Stimulated activated naive B cell treated with anti-CD40 and anti-IgM and Interleukin-4, amounts not matched to agents 10 μg/mL and 1 μg/mL and 100 μg/mL, for 72 hours (primary cell): Measurements from ENCODE around the gene ANKRD55.
"Not testable (repeated sequence)": the region's sequence is repeated elsewhere in the genome, so short reads cannot be mapped to it uniquely, and the experiment has no call there.

ENCODE experiments used
- ATAC-seq, 2 donors: fragments of 150-1000 bp; cut with Tn5 transposase; replicated peaks; 2 replicates each; pipeline ENCODE4 v1.10.0; 2021; ENCODE audit warnings: moderate library complexity in 1 of 2
- DNase-seq: peaks from one replicate; pipeline ENCODE4 v3.0.0; 2021
- H3K27ac Mint-ChIP-seq: one replicate; pipeline ENCODE4 v1.8.0; 2022; ENCODE audit warnings: mild to moderate bottlenecking, mixed read lengths
- H3K27me3 Mint-ChIP-seq, 2 donors: one replicate each; pipeline ENCODE4 v1.8.0; 2022; ENCODE audit warnings: mixed read lengths in 2 of 2
- H3K36me3 Mint-ChIP-seq, 2 donors: one replicate each; pipeline ENCODE4 v1.8.0; 2022; ENCODE audit warnings: mixed read lengths in 2 of 2, mild to moderate bottlenecking in 1 of 2
- H3K4me1 Mint-ChIP-seq, 2 donors: one replicate each; pipeline ENCODE4 v1.8.0; 2022; ENCODE audit warnings: mixed read lengths in 2 of 2, mild to moderate bottlenecking in 1 of 2
- H3K4me3 Mint-ChIP-seq, 2 donors: one replicate each; pipeline ENCODE4 v1.8.0; 2022; ENCODE audit warnings: mild to moderate bottlenecking in 2 of 2, mixed read lengths in 2 of 2, moderate library complexity in 1 of 2
- H3K9me3 Mint-ChIP-seq, 2 donors: one replicate each; pipeline ENCODE4 v1.8.0; 2022; ENCODE audit warnings: mixed read lengths in 2 of 2, mild to moderate bottlenecking in 1 of 2

The ANKRD55 gene

DNA sequence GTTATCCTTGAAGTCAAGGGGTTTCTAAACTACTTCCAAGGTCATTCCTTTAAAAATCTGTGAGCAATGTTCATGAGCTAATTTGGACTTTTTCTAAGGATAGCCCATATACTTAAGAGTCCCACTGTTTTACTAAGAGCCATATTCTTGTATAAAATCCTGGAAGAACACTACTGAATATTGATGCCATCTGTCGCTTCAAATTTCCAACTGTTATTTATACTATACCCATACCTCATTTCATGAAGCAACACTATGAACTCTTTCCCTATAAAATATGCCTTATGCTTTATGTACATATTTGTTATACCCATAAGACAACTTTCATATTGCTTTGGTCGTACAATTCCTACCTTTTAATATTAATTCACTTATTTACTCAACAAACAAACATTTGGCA, 12.4 kb upstream of the ANKRD55 start:
- peaks cover 0 to 4% of the 10 kb centered on the region in 2 donors for H3K27me3 Mint-ChIP-seq
- no peaks in the 10 kb centered on the region for H3K4me1 Mint-ChIP-seq
- H3K27ac Mint-ChIP-seq: no peak overlapping the region
- peaks cover 4 to 9% of the 10 kb centered on the region in 2 donors for H3K36me3 Mint-ChIP-seq
- no peak overlapping the region for H3K4me3 Mint-ChIP-seq
- no peak for ATAC-seq
- DNase-seq: no peak
- peaks cover 9 to 12% of the 10 kb centered on the region in 2 donors for H3K9me3 Mint-ChIP-seq

DNA sequence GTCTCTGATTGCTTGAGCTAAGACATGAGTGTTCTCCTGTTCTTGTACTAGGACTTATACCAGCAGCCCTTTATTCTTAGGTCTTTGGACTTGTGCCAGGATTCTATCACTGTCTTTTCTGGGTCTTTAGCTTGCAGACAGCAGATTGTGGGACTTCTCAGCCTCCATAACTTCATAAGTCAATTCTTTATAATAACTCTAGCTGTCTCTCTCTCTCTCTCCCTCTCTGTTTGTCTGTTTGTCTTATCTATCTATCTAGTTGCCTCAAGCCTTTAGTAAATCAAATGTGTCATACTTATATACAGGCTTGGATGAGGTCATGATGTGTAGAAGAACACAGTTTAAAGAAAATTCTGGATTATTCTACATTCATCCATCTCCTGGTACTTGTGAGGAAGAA, 11.5 kb upstream of the ANKRD55 start:
- no peak for DNase-seq
- H3K36me3 Mint-ChIP-seq: peaks cover 4 to 9% of the 10 kb centered on the region in 2 donors
- H3K4me3 Mint-ChIP-seq: no peak overlapping the region
- ATAC-seq: no peak
- H3K27me3 Mint-ChIP-seq: no peaks in the 10 kb centered on the region
- H3K9me3 Mint-ChIP-seq: peaks cover 9 to 12% of the 10 kb centered on the region in 2 donors
- H3K27ac Mint-ChIP-seq: no peak overlapping the region
- no peaks in the 10 kb centered on the region for H3K4me1 Mint-ChIP-seq

DNA sequence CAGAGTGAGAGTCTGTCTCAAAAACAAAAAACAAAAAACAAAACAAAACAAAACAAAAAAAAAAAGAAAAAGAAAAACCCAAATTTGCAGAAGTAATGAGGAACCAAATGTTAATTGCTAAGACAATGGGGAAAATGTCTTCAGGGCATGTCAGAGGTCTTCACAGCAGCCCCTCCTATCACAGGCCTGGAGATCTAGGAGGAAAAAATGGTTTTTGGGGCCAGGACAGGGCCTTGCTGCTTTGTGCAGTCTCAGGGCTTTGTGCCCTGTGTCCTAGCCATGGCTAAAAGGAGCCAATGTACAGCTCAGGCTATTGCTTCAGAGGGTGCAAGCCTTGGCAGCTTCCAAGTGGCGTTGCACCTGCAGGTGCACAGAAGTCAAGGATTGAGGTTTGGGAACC, 9.1 kb upstream of the ANKRD55 start:
- peaks cover 15 to 17% of the 10 kb centered on the region in 2 donors for H3K9me3 Mint-ChIP-seq
- not testable (repeated sequence) for H3K27me3 Mint-ChIP-seq, H3K4me3 Mint-ChIP-seq, H3K4me1 Mint-ChIP-seq, DNase-seq, ATAC-seq, H3K27ac Mint-ChIP-seq
- peaks cover 4 to 12% of the 10 kb centered on the region in 2 donors for H3K36me3 Mint-ChIP-seq

DNA sequence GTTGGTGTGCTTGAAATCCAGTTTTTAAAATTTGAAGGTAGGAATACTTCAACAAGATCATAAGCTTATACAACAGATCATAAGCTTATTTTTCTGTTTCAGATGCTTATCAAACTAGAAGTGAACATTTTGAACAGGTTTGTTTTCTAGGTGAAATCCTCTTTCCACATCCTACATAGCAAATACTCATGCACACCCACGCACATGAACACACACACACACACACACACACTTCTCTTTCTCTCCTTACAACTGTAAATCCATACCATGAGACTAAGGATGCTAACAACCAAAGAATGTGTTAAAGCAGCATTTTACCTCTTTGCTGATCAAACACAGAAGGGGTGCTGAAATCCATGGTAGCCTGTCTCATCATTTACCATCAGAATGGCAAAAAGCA, 592 bp downstream of the ANKRD55 start:
- peaks cover 15 to 21% of the 10 kb centered on the region in 2 donors for H3K27me3 Mint-ChIP-seq
- no peaks in the 10 kb centered on the region for H3K36me3 Mint-ChIP-seq
- no peak for ATAC-seq

DNA sequence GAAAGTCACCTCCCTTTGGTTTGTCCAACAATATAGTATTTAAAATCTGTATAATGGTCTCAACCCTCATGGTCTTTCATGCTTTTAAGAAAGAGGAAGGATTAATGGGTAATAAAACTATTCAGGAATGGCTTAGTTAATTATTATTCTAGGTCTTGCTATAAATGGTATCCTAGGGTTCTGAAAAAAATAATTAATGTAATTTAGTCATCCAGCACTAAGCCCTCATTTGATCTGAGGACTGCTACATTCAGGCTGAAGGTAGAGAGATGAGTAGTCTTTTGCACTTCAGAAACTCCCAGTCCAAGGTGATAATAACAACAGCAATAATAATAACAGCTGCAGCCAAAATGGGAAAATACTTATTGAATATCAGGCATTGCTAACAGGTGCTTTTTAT, 2.6 kb downstream of the ANKRD55 start:
- Mint-ChIP-seq H3K4me3 (no peak overlapping the region), H3K27ac (no peak overlapping the region), H3K36me3 (no peaks in the 10 kb centered on the region), H3K9me3 (no peaks in the 10 kb centered on the region), H3K4me1 (no peaks in the 10 kb centered on the region), H3K27me3 (peaks cover 7 to 21% of the 10 kb centered on the region in 2 donors)
- no peak for DNase-seq
- no peak for ATAC-seq

More for the DNA sequence above, 592 bp downstream of the ANKRD55 start:
- no peaks in the 10 kb centered on the region for H3K9me3 Mint-ChIP-seq
- no peak overlapping the region for H3K4me3 Mint-ChIP-seq
- no peak overlapping the region for H3K27ac Mint-ChIP-seq
- H3K4me1 Mint-ChIP-seq: no peaks in the 10 kb centered on the region
- no peak for DNase-seq

DNA sequence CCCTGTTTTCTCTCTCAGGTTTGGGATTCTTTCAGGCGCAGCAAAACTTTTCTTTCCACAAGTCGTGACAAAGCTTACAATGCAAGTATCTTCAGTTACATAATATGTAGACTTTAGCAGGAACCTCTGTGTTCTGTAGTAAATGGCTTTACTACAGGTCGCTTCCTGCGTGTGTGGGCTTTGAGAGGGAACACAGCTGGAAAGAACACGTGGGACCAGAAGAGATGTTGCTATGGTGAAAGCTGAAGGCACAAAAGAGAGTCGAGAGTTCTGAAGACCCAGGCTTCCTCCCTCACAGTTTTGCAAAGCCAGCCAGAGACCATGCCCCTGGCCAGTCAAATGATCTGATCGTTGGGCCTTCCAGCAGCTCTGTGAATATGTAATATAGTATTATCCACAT, 4.0 kb downstream of the ANKRD55 start:
- no peaks in the 10 kb centered on the region for H3K9me3 Mint-ChIP-seq
- ATAC-seq (no peak), DNase-seq (no peak)
- H3K4me1 Mint-ChIP-seq: no peaks in the 10 kb centered on the region
- H3K36me3 Mint-ChIP-seq: no peaks in the 10 kb centered on the region
- H3K4me3 Mint-ChIP-seq: no peak overlapping the region
- peaks cover 7 to 13% of the 10 kb centered on the region in 2 donors for H3K27me3 Mint-ChIP-seq
- peak overlapping the region; percentile 25 for H3K27ac Mint-ChIP-seq

DNA sequence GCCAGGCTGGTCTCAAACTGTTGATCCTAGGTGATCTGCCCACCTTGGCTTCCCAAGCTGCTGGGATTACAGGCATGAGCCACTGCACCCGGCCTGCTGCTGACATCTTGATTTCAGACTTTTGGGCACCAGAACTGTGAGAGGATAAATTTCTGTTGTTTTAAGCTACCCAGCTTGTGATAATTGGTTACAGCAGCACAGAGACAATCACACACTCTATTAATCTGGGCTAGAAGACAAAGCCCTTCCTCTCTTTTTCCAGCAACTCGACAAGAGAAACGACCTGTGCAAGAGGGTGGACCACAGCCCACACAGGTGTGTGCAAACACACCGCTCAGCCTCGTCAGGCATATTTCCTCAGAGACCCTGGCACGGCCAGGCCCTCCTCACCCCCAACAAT, 4.5 kb downstream of the ANKRD55 start:
- Mint-ChIP-seq H3K27me3 (peaks cover 6 to 14% of the 10 kb centered on the region in 2 donors), H3K9me3 (no peaks in the 10 kb centered on the region), H3K4me3 (no peak overlapping the region), H3K27ac (no peak overlapping the region), H3K4me1 (no peaks in the 10 kb centered on the region), H3K36me3 (no peaks in the 10 kb centered on the region)
- ATAC-seq (no peak), DNase-seq (no peak)

DNA sequence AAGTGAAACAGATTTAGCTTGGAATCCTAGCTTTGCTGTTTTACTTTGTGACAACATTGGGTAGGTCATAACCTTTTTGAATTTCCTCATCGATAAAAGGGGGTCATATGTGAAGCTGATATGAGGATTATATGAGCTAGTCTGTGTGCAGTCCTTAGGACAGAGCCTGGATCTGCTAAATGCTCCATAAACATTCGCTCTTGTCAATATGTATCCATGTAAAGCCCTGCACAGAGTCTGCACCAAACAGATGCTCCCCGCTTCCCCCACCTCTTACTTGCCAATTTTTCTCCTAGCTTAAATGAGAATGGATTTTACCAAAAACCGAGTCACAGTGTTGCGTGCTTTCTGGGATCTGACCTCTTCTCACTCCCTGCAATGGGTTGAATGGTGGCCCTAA, 5.4 kb downstream of the ANKRD55 start:
- H3K27ac Mint-ChIP-seq: no peak overlapping the region
- H3K4me3 Mint-ChIP-seq: no peak overlapping the region
- H3K9me3 Mint-ChIP-seq: peaks cover 0 to 2% of the 10 kb centered on the region in 2 donors
- peaks cover 1 to 15% of the 10 kb centered on the region in 2 donors for H3K27me3 Mint-ChIP-seq
- H3K4me1 Mint-ChIP-seq: no peaks in the 10 kb centered on the region
- no peaks in the 10 kb centered on the region for H3K36me3 Mint-ChIP-seq
- DNase-seq (no peak), ATAC-seq (no peak)

DNA sequence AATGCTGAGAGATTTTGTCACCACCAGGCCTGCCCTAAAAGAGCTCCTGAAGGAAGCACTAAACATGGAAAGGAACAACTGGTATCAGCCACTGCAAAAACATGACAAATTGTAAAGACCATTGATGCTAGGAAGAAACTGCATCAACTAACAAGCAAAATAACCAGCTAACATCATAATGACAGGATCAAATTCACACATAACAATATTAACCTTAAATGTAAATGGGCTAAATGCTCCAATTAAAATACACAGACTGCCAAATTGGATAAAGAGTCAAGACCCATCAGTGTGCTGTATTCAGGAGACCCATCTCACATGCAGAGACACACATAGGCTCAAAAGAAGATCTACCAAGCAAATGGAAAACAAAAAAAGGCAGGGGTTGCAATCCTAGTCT, 9.8 kb downstream of the ANKRD55 start:
- H3K4me1 Mint-ChIP-seq, DNase-seq, H3K27ac Mint-ChIP-seq, ATAC-seq, H3K4me3 Mint-ChIP-seq: not testable (repeated sequence)
- Mint-ChIP-seq H3K27me3 (peaks cover 20 to 42% of the 10 kb centered on the region in 2 donors), H3K9me3 (peaks cover 15 to 30% of the 10 kb centered on the region in 2 donors), H3K36me3 (peaks cover 3 to 12% of the 10 kb centered on the region in 2 donors)

DNA sequence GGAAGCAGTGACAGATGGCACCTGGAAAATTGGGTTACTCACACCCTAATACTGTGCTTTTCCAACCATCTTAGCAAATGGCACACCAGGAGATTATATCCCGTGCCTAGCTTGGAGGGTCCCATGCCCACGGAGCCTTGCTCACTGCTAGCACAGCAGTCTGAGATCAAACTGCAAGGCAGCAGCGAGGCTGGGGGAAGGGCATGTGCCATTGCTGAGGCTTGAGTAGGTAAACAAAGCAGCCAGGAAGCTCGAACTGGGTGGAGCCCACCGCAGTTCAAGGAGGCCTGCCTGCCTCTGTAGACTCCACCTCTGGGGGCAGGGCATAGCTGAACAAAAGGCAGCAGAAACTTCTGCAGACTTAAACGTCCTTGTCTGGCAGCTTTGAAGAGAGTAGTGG, 11.5 kb downstream of the ANKRD55 start:
- Mint-ChIP-seq H3K36me3 (peaks cover 3 to 13% of the 10 kb centered on the region in 2 donors), H3K9me3 (peaks cover 15 to 30% of the 10 kb centered on the region in 2 donors), H3K27me3 (peaks cover 20 to 42% of the 10 kb centered on the region in 2 donors)
- not testable (repeated sequence) for ATAC-seq, H3K4me3 Mint-ChIP-seq, DNase-seq, H3K27ac Mint-ChIP-seq, H3K4me1 Mint-ChIP-seq

DNA sequence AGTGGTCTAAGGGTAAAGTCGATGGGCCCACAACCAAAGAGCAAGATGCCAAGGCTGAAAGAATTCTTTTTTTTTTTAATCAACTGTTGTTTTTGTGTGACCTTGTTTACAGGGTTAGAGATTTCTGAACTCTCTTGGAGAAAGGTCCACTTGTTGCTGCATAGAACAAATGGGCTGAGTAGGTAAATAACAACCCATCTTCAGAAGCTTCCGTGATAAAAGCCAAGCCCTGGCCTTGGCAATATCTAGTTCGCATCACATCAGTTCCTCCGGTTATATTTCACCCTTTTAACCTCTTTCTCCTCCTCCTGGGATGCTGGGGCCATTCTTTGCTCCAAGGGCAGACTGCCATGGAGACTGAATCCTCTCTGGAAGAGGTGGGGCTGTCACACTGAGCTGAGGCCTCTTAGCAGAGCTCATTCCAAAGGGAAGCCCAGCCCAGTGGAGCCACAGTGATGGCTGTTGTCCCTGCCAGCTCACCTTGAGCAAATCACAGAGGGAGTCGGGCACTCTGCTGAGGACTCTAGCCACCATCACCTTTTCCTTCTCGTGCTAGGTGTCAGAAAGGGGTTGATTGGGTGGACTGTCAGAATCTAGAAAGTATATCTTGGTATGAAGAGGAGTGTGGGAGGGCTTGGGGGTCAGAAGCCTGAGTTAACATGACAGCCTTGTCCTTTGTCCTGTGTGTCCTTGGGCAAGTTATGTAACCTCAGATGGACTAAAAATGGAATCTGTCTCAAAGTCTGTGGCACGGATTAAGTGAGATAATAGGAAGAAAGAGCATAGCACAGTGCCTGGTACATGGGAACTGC, 17.9 kb downstream of the ANKRD55 start:
- no peak overlapping the region for H3K4me3 Mint-ChIP-seq
- no peaks in the 10 kb centered on the region for H3K4me1 Mint-ChIP-seq
- H3K27me3 Mint-ChIP-seq: peaks cover 12 to 15% of the 10 kb centered on the region in 2 donors
- peaks cover 3 to 15% of the 10 kb centered on the region in 2 donors for H3K36me3 Mint-ChIP-seq
- H3K9me3 Mint-ChIP-seq: peaks cover 19 to 26% of the 10 kb centered on the region in 2 donors
- no peak for ATAC-seq
- H3K27ac Mint-ChIP-seq: no peak overlapping the region
- no peak for DNase-seq

DNA sequence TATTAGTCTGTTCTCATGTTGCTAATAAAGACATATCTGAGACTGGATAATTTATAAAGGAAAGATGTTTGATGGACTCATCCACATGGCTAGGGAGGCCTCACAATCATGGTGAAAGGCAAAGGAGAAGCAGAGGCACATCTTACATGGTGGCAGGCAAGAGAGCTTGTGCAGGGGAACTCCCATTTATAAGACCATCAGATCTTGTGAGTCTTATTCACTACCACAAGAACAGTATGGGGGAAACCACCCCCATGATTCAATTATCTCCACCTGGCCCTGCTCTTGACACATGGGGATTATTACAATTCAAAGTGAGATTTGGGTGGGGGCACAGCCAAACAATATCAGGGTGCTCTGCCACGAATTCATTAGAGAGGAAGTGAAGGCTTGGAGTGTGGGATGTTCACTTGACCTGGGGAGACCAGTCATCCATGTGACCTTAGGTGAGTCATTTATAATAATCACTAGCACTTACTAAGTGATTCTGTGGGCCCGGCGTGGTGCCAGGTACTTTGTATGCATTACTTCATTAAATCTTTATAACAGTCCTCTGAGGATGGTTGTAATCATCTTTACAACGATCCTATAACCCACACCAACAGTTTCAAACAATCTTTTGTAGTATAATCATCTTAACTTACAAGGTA, 19.1 kb downstream of the ANKRD55 start:
- H3K4me3 Mint-ChIP-seq, H3K27ac Mint-ChIP-seq, H3K4me1 Mint-ChIP-seq, H3K27me3 Mint-ChIP-seq, DNase-seq, ATAC-seq: not testable (repeated sequence)
- Mint-ChIP-seq H3K9me3 (peaks cover 17 to 20% of the 10 kb centered on the region in 2 donors), H3K36me3 (peaks cover 3 to 15% of the 10 kb centered on the region in 2 donors)

DNA sequence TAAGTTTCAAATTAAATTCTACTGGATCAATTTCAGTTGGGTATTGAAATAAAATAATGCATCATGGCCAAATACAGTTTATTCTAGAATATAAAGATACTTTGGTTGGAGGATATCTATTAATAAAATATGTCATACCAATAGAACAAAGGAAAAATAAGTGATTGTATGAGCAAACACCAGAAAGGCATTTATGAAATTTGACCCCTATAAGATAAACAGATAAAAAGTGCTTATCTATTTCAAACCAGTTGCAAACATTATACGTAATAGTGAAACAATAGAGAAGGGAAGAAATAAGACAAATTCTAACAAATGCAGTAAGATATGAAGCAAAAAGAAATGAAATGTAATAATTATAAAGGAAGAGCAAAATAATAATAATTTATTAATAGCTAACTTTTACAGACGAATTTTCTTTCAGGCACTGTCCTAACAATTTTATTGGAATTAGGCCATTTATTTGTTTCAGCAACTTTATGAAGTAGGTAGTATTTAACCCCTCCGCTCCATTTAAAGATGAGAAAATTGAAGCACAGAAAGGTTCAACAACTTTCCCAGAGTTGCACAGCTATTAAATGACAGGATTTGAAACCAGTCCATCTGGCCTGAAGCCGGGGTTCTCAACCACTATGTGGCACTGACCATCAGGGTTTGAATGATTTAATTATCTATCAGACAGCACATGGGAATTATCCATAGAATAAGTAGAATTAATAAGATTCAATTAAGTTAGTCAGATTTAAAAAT, 20.8 kb downstream of the ANKRD55 start:
- H3K27me3 Mint-ChIP-seq: peaks cover 4 to 5% of the 10 kb centered on the region in 2 donors
- peaks cover 15 to 16% of the 10 kb centered on the region in 2 donors for H3K9me3 Mint-ChIP-seq
- DNase-seq (no peak), ATAC-seq (no peak)
- H3K27ac Mint-ChIP-seq: no peak overlapping the region
- no peak overlapping the region for H3K4me3 Mint-ChIP-seq
- H3K36me3 Mint-ChIP-seq: peaks cover 3 to 12% of the 10 kb centered on the region in 2 donors
- H3K4me1 Mint-ChIP-seq: no peaks in the 10 kb centered on the region

DNA sequence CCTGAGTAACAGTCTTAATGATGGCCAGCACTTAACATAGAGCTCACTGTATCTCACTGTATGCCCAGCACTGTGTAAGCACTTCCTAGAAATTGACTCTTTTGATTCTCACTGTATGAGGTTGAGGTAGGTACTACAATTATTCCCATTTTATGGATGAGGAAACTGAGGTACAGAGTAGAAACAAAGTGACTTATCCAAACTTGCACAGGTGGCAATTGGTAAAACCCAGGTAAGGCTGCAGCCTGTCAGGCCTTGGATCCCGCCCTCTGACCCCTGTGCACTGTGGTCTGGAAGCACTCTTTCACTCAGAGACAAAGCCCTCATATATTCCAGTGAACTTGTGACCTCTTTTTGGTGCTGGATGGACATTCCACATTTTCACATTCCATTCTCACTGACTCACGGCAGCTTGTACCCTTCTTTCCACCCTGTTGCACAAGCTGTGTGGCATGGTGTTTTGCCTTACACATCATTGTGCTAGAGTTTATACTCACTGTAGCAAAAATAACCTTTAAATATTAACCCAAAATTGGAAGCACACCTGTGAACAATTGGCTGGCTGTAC, 21.7 kb downstream of the ANKRD55 start:
- peaks cover 13% of the 10 kb centered on the region in 2 donors for H3K9me3 Mint-ChIP-seq
- H3K36me3 Mint-ChIP-seq: peaks cover 1 to 10% of the 10 kb centered on the region in 2 donors
- H3K4me1 Mint-ChIP-seq: no peaks in the 10 kb centered on the region
- no peak for DNase-seq
- H3K27ac Mint-ChIP-seq: no peak overlapping the region
- H3K4me3 Mint-ChIP-seq: no peak overlapping the region
- peaks cover 3 to 4% of the 10 kb centered on the region in 2 donors for H3K27me3 Mint-ChIP-seq
- no peak for ATAC-seq
